Body of pancreas (tissue), 4 donors: ENCODE results near the gene SPDYE16.
"Not testable (repeated sequence)": the region's sequence is repeated elsewhere in the genome, so short reads cannot be mapped to it uniquely, and the experiment has no call there.

Experiments
- CTCF ChIP-seq, 7 experiments: fragments of 450-650 bp in 4 of 7; fragments of 200-600 bp in 3 of 7; sonication (generic) in 3 of 7; IDR thresholded peaks; one replicate each; pipeline ENCODE4 v1.5.1; 2016 to 2019; ENCODE audit warnings: antibody characterized with exemption in 7 of 7
- POLR2A ChIP-seq, 3 donors: fragments of 450-650 bp; IDR thresholded peaks; one replicate each; pipeline ENCODE4 v1.6.1; 2016; ENCODE audit warnings: antibody characterized with exemption in 3 of 3, mild to moderate bottlenecking in 2 of 3

GRCh38 chr7:76583636-76584281 is 40.7 kb upstream of the SPDYE16 start:
- TF ChIP-seq POLR2A, CTCF (IDR thresholded peaks at IDR 0.05): not testable (repeated sequence)
